Activated CD8-positive, alpha-beta T cell treated with anti-CD3 and anti-CD28 coated beads for 36 hours (primary cell): Measurements from ENCODE around the gene PCCA. TPM values are rescaled to one million over a fixed set of nuclear protein-coding genes. Genes with fewer than 3 reads are reported as not detected.
"Not testable (repeated sequence)": the region's sequence is repeated elsewhere in the genome, so short reads cannot be mapped to it uniquely, and the experiment has no call there.

ENCODE experiments used
- ATAC-seq: fragments of 200-7000 bp; cut with Tn5 transposase; one replicate; pipeline ENCODE4 v1.10.0; 2021; ENCODE audit warnings: mild to moderate bottlenecking, moderate library complexity
- CTCF ChIA-PET: fragments of 350-600 bp; sonication (Branson Sonifier 250); formaldehyde crosslinking; loops from one replicate; lab custom pipeline; 2021; ENCODE audit warnings: antibody characterized with exemption; lab: Charles Lee
- POLR2A ChIA-PET: fragments of 350-600 bp; sonication (Branson Sonifier 250); formaldehyde crosslinking; loops from one replicate; lab custom pipeline; 2021; ENCODE audit warnings: antibody characterized with exemption; lab: Charles Lee
- DNase-seq: peaks from one replicate; pipeline ENCODE4 v3.0.0-alpha.2; 2020
- H3K27ac Mint-ChIP-seq: one replicate; pipeline ENCODE4 v1.8.0; 2021; ENCODE audit warnings: mild to moderate bottlenecking, mixed read lengths
- H3K27me3 Mint-ChIP-seq: one replicate; pipeline ENCODE4 v1.8.0; 2021; ENCODE audit warnings: mixed read lengths
- H3K36me3 Mint-ChIP-seq: one replicate; pipeline ENCODE4 v1.8.0; 2021; ENCODE audit warnings: low read depth, mixed read lengths
- H3K4me1 Mint-ChIP-seq: one replicate; pipeline ENCODE4 v1.8.0; 2021; ENCODE audit warnings: low read depth, mixed read lengths
- H3K4me3 Mint-ChIP-seq: one replicate; pipeline ENCODE4 v1.8.0; 2021; ENCODE audit warnings: mild to moderate bottlenecking, moderate library complexity, mixed read lengths
- H3K9me3 Mint-ChIP-seq: one replicate; pipeline ENCODE4 v1.8.0; 2021; ENCODE audit warnings: mixed read lengths
- CTCF ChIP-seq: fragments of 200-600 bp; IDR thresholded peaks from one replicate; pipeline ENCODE4 v1.8.0; 2022; ENCODE audit warnings: antibody characterized with exemption, mild to moderate bottlenecking
- intact Hi-C: fragments of 100-400 bp; cut with micrococcal nuclease; formaldehyde crosslinking; loops from one replicate; pipeline ENCODE4 v1.10.0; 2022
- total RNA-seq, 2 experiments: library from RNA; stranded (reverse); gene quantifications; one replicate each; pipeline ENCODE4 v1.2.3, GENCODE V29; 2021

The PCCA gene
- total RNA-seq, 2 experiments from 2014 or later, result 8.4 to 9.2 TPM

- no peak for ATAC-seq
- no peak for TF ChIP-seq CTCF
- no peak overlapping the region for H3K4me3 Mint-ChIP-seq
- CTCF ChIA-PET, result no interaction called here
- intact Hi-C loops, result no loop called here
- POLR2A ChIA-PET, result no interaction called here
- no peaks in the 10 kb centered on the region for H3K27me3 Mint-ChIP-seq
- H3K4me1 Mint-ChIP-seq, result peaks cover 4% of the 10 kb centered on the region
- no peak for DNase-seq
- H3K36me3 Mint-ChIP-seq, result peaks cover 23% of the 10 kb centered on the region
- no peak overlapping the region for H3K27ac Mint-ChIP-seq
- H3K9me3 Mint-ChIP-seq, result peaks cover 12% of the 10 kb centered on the region
Measured at GRCh38 chr13:100382785-100383184, 293.9 kb downstream of the PCCA start.

GRCh38 chr13:100387416-100387815, 298.5 kb downstream of the PCCA start:
- CTCF ChIA-PET, result interaction anchor here (0.7 kb wide), 1 partner anchor 280 kb away, joined by 3 read pairs; no protein-coding TSS in a partner anchor
- POLR2A ChIA-PET, result no interaction called here
- intact Hi-C loops, result no loop called here

GRCh38 chr13:100388150-100388549, 299.3 kb downstream of the PCCA start:
- ATAC-seq, POLR2A ChIA-PET, H3K9me3 Mint-ChIP-seq, H3K27ac Mint-ChIP-seq, H3K27me3 Mint-ChIP-seq, H3K36me3 Mint-ChIP-seq, intact Hi-C loops, DNase-seq, H3K4me3 Mint-ChIP-seq: not testable (repeated sequence)
- peaks cover 12% of the 10 kb centered on the region for H3K4me1 Mint-ChIP-seq
- CTCF ChIA-PET, result interaction anchor here (0.7 kb wide), 1 partner anchor 127 kb away, joined by 3 read pairs; no protein-coding TSS in a partner anchor

More at GRCh38 chr13:100387416-100387815, 298.5 kb downstream of the PCCA start:
- Mint-ChIP-seq H3K27me3 (no peaks in the 10 kb centered on the region), H3K4me3 (no peak overlapping the region), H3K36me3 (peaks cover 8% of the 10 kb centered on the region), H3K9me3 (no peaks in the 10 kb centered on the region), H3K4me1 (peaks cover 9% of the 10 kb centered on the region), H3K27ac (no peak overlapping the region)
- TF ChIP-seq CTCF, result no peak
- no peak for ATAC-seq
- no peak for DNase-seq

- Mint-ChIP-seq H3K4me1 (peaks cover 16% of the 10 kb centered on the region), H3K4me3 (no peak overlapping the region), H3K36me3 (peaks cover 8% of the 10 kb centered on the region), H3K27me3 (no peaks in the 10 kb centered on the region), H3K27ac (no peak overlapping the region), H3K9me3 (no peaks in the 10 kb centered on the region)
- intact Hi-C loops, result no loop called here
- ATAC-seq (peak; percentile 40), DNase-seq (peak; percentile 27)
- ChIA-PET CTCF (interaction anchor here (0.7 kb wide), 1 partner anchor 126 kb away, joined by 3 read pairs; no protein-coding TSS in a partner anchor), POLR2A (no interaction called here)
- TF ChIP-seq CTCF, result no peak
Measured at GRCh38 chr13:100388923-100389322, 300.0 kb downstream of the PCCA start.

- Mint-ChIP-seq H3K36me3 (peaks cover 8% of the 10 kb centered on the region), H3K27ac (no peak overlapping the region), H3K4me1 (peaks cover 23% of the 10 kb centered on the region), H3K4me3 (no peak overlapping the region), H3K9me3 (no peaks in the 10 kb centered on the region), H3K27me3 (no peaks in the 10 kb centered on the region)
- intact Hi-C loops, result no loop called here
- ATAC-seq (no peak), DNase-seq (no peak)
- TF ChIP-seq CTCF, result no peak
- ChIA-PET CTCF (no interaction called here), POLR2A (no interaction called here)
Measured at GRCh38 chr13:100389617-100390016, 300.7 kb downstream of the PCCA start.
